BE2C (cell line): ENCODE results near the gene CARF.
"Not testable (repeated sequence)": the region's sequence is repeated elsewhere in the genome, so short reads cannot be mapped to it uniquely, and the experiment has no call there.

Source experiments
- DNase-seq: peaks from one replicate; pipeline ENCODE4 v3.0.0-alpha.2; 2020
- H3K27me3 ChIP-seq: fragments of 250-450 bp; sonication (Bioruptor Pico); 2 replicates; pipeline ENCODE4 v1.5.1; 2020; ENCODE audit warnings: mild to moderate bottlenecking
- H3K36me3 ChIP-seq: fragments of 250-450 bp; sonication (Bioruptor Pico); 2 replicates; pipeline ENCODE4 v1.5.1; 2020; ENCODE audit warnings: mild to moderate bottlenecking
- H3K4me1 ChIP-seq: fragments of 250-450 bp; sonication (Bioruptor Pico); 2 replicates; pipeline ENCODE4 v1.5.1; 2020
- H3K4me3 ChIP-seq: 2 replicates; pipeline ENCODE4 v1.5.1; 2011; ENCODE audit warnings: low read depth, low read length
- H3K9me3 ChIP-seq: fragments of 250-450 bp; sonication (Bioruptor Pico); 2 replicates; pipeline ENCODE4 v1.5.1; 2020
- CTCF ChIP-seq: IDR thresholded peaks from 2 replicates; pipeline ENCODE4 v1.5.1; 2012; ENCODE audit warnings: mild to moderate bottlenecking, low read depth, low read length

The CARF gene

GRCh38 chr2:202982779-202983491 is 70.9 kb downstream of the CARF start:
- TF ChIP-seq CTCF: no peak
- H3K4me1 ChIP-seq: no peaks in the 10 kb centered on the region
- H3K9me3 ChIP-seq: no peaks in the 10 kb centered on the region; the same call in 1 of the 2 replicates
- H3K36me3 ChIP-seq: no peaks in the 10 kb centered on the region
- DNase-seq: no peak
- H3K4me3 ChIP-seq: no peak overlapping the region
- no peaks in the 10 kb centered on the region for H3K27me3 ChIP-seq

GRCh38 chr2:202989749-202990148 is 77.7 kb downstream of the CARF start:
- Histone ChIP-seq H3K36me3 (no peaks in the 10 kb centered on the region), H3K4me1 (no peaks in the 10 kb centered on the region), H3K27me3 (no peaks in the 10 kb centered on the region), H3K9me3 (no peaks in the 10 kb centered on the region; the same call in 1 of the 2 replicates), H3K4me3 (no peak overlapping the region)
- no peak for TF ChIP-seq CTCF
- DNase-seq: no peak

GRCh38 chr2:202990501-202990900 is 78.4 kb downstream of the CARF start:
- Histone ChIP-seq H3K9me3 (no peaks in the 10 kb centered on the region; the same call in 1 of the 2 replicates), H3K4me1 (no peaks in the 10 kb centered on the region), H3K36me3 (no peaks in the 10 kb centered on the region), H3K4me3 (no peak overlapping the region), H3K27me3 (no peaks in the 10 kb centered on the region)
- TF ChIP-seq CTCF: no peak
- no peak for DNase-seq

- H3K4me1 ChIP-seq, H3K4me3 ChIP-seq, H3K27me3 ChIP-seq, DNase-seq, H3K36me3 ChIP-seq, H3K9me3 ChIP-seq: not testable (repeated sequence)
Measured at GRCh38 chr2:202997113-202997512, 85.0 kb downstream of the CARF start.

- DNase-seq: no peak
- TF ChIP-seq CTCF: no peak
- H3K4me3 ChIP-seq: no peak overlapping the region
- no peaks in the 10 kb centered on the region for H3K9me3 ChIP-seq
- H3K36me3 ChIP-seq: no peaks in the 10 kb centered on the region
- no peaks in the 10 kb centered on the region for H3K4me1 ChIP-seq
- H3K27me3 ChIP-seq: no peaks in the 10 kb centered on the region
Measured at GRCh38 chr2:203002054-203002821, 90.2 kb downstream of the CARF start.

- H3K36me3 ChIP-seq: no peaks in the 10 kb centered on the region
- no peaks in the 10 kb centered on the region for H3K4me1 ChIP-seq
- no peaks in the 10 kb centered on the region for H3K27me3 ChIP-seq
- DNase-seq: no peak
- H3K4me3 ChIP-seq: no peak overlapping the region
- H3K9me3 ChIP-seq: no peaks in the 10 kb centered on the region
- no peak for TF ChIP-seq CTCF
Measured at GRCh38 chr2:203003716-203004115, 91.6 kb downstream of the CARF start.
